Stimulated activated CD8-positive, alpha-beta memory T cell treated with anti-CD3 and anti-CD28 coated beads, Interleukin-7, amount 100 ng/mL, for 1 hour (primary cell): Measurements from ENCODE around the gene ABHD17C.

Experiments used
- DNase-seq, 2 donors: peaks; one replicate each; pipeline ENCODE4 v3.0.0-alpha.2; 2020; ENCODE audit warnings: low read depth in 2 of 2

ABHD17C gene

DNA sequence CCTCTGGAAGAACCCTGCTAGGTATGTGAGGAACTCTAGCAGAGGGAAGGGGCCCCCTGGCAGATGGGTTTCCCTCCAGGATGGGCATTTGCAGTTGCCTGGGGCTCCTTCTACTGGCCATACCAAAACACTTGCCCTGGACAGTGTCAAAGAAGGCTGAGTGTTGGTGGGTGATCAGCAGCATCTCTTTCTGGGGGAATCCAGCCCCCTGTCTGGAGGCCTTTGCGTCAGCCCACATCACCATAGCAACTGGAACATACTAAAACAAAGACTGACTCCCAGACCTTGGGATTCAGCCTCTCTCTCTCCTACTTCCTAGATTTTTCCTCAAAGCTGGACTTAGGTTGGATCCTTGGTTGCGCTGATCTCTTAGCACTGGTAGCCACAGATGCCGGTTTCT lies 92.2 kb downstream of the ABHD17C start:
- DNase-seq, result no peak

DNA sequence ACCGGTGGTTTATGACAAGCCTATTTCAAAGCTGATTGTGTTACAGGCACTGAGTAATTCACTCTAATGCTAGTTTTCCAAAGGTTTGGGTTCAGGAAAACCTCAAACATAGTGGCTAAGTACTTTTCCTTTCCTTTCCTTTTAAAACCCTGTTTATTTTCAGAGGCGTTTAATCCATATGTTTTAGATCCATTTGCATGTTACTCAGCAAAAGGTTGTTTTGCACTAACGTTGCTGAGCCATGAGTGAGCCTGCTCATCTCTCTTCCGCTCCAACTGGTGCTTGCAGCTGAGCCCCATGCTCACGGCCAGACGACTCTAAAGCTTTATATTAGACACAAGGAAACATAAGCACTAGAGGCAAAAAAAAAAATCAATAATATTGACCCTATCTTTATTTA lies 93.4 kb downstream of the ABHD17C start:
- no peak for DNase-seq

DNA sequence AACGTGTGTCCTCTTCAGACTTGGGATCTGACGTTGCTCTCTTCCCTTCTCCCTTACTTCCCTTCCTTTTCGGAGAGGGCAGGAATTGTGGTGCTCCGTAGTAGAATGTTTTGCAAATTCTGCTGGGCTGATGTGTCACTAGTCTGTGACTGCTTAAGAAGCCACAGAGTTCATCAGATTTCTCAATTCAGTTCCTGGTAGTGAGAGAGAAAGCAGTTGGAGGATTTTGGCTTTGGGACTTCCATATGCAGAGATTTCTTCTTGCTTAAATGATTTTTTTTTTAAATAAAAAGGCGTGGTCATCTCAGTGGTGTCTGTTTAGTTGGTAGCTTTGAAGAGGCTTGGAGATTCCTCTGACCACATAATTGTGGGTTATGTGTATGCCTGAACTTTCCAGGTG lies 94.2 kb downstream of the ABHD17C start:
- no peak for DNase-seq

DNA sequence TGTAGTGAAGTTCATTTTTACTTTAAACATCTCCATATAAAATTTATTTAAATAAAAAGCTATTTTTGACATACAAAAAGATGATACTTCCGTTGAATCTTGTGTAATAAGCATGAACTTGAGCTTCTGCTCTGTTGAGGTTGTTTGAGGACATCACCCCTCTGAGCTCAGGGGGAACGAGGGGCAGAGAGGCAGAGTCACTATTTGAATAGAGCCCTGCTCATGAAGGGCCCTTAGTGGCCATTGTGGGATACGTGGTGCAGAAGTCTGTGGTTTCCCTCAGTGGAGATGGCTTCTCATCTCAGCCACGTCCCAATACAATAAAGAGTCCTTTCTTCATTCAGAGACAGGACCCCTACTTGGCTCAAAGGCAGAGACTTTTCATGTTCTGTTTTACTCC lies 94.7 kb downstream of the ABHD17C start:
- no peak for DNase-seq

DNA sequence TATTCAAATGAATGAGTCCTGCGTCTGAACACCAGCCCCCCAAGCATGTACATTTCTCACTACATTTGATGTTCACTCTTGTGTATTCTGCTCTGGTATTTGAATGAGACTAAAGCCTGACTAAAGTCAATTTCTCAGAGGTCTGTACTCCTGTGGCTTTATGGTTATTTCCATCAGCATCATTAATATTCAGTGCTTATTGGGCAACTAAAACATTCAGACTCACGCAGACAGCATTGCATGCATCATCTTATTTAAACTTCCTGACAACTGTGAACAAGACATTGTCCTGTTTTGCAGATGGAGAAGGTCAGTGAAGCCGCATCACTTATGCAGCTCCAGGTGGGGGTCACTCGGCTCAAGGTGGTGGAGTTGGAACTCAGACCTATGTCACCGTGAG lies 95.1 kb downstream of the ABHD17C start:
- DNase-seq, result no peak

DNA sequence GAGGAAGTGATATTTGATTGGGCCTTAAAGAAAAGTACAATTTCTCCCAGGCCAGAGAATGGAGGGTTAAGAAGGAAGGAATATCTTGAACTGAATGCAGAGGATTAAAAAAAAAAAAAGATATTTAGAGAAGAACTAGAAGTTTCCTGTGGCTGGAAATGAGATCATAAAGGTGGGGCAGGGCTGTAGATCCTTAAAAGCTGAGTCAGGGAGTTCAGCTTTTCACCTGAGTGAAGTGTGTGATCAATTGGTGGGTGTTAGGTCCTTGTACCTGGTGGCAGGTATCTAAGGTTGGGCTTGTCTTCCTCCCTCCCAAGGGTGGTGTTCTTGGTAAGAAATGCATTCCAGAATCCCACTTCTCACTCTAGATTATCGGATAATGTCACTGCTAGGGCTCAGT lies 95.9 kb downstream of the ABHD17C start:
- no peak for DNase-seq

DNA sequence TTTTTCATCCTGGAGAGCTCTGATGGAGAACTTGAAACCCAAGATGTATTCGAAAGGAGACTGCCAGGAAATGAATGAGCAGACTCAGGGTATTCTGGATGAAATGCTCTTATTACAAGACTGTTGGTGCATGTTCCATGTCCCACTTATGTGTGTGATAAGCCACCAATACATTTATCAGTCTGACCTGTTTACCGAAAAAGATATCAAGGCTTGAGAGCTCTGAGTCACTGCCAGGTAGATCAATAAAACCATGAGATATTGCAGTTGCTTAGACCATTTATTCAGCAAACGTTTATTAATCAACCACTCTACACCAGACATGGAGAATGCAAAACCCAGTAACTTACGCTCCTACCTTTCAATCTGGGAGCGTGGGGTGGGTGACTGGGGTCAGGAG lies 101.3 kb downstream of the ABHD17C start:
- DNase-seq, result no peak

DNA sequence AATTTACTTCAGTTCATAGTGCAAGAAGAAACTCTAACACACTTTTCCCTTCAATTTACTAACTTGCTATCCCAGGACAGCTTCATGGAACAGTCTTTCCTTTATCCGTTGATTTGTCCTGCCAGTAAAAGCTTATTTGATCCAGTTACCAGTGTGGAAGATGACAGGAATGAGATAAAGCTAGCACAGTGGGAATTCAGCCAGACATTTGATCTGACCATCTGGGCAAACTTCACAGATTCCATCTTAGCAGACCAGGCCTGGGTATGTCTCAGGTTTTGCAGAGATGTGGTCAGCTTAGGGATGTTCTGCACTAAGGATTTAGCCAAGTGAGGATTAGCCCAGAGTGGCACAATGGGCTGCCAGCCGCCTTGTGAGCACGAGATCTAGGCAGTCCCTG lies 103.8 kb downstream of the ABHD17C start:
- DNase-seq, result no peak

DNA sequence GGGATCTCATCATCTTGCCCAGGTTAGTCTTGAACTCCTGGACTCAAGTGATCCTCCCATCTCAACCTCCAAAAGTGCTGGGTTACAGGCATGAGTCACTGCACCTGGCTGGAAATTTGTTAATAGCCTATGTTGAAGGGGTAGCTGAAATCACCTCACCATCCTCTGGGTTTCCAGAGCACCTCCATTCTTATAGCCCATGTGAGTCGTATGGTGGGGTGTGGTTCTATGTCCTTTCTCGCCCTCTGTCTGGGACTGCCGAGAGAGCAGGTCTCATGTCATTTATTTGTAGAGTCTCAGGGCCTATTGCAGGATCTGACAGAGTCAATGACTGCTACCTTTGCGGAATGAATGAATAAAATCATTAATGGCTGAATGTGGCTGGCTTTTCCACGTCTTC lies 105.0 kb downstream of the ABHD17C start:
- no peak for DNase-seq

DNA sequence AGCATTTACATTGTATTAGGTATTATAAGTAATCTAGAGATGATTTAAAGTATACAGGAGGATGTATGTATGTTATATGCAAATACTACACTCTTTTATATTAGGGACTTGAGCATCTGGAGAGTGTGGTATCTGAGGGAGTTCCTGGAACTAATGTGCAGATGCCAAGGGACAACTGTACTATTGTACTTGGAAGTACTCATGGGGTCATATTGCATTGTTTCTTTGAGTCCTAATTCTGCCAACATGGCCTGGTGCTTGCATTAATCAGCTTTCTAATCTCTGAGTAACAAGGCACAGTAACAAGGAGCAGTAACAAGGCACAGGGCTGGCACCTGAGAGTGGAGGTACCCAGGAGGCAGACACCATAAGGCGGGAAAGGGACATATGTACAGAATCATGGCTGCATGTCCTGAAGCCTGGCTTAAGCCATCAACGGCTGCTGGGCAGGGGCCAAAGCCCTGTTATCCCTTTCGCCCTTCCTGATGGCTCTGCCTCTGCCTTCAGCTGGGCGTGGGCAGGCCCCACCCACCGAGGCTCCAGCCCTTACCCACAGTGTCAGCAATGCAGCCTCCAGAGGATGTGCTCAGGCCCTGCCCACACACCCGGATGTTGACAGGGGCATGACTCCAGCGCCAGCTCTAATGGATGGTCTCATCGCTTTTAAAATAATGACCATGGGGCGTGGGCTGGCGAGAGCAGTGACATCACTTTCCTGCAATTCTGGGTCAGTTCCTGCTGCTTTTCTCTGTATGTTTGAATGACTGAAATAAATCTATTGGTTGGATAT lies 107.0 kb downstream of the ABHD17C start:
- no peak for DNase-seq

DNA sequence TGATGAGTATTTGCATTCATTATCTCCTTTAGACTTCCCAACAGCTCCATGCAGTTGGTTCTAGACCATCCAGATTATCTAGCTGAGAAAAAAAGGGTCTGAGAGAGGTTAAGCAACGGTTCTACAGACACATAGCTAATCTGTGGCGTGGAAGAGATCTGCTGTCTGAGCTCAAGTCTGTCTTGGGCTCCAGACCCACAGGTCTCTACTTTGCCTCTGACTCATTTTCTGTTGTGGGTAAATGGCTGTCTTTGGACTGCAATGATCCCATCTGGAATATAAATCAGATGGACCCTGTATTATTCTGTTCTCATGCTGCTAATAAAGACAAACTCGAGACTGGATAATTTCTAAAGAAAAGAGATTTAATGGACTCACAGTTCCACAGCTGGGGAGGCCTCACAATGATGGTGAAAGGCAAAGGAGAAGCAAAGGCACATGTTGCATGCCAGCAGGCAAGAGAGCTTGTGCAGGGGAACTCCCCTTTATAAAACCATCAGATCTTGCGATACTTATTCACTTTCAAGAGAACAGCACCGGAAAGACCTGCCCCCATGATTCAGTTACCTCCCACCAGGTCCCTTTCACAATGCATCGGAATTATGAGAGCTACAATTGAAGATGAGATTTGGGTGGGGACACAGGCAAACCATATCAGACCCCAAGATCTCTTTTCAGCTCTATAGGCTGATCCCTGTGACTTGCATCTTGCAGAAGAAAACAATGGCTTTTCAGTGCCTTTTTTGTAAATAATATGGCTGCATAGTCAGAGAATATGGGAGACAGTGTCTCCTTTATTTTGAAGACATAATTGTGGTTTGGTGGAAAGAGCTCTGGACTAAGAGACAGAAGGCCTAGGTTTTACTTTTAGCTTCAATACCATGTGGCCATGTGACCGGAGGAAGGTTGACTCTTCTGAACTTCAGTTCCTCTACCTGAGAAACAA lies 108.7 kb downstream of the ABHD17C start:
- no peak for DNase-seq

DNA sequence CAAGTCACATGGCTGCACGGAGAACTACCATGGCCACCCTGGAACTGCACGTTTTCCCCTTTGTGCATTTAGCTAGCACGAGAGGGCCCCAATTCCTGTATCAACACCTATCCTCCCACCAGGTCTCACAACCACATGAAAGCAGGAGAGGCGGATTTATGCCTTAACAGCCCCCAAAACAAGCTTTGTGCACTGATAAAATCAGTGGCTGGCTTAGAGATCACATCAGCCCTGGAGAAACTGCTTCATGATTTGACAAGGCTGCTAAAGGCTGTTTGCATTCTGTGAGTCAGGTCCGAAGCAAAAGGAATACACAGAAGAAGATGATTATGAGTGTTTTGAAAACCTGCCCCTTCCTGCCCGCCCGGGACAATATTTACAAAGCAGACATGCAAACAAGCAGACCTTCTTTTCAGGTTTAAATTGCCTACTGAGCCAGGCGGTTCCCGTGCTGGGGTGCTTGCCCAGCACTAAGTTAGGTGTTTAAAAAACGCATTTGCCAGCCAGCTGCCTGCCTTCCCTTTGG lies 109.9 kb downstream of the ABHD17C start:
- no peak for DNase-seq
